ENCODE data around the gene RWDD2A.

The RWDD2A gene

DNA sequence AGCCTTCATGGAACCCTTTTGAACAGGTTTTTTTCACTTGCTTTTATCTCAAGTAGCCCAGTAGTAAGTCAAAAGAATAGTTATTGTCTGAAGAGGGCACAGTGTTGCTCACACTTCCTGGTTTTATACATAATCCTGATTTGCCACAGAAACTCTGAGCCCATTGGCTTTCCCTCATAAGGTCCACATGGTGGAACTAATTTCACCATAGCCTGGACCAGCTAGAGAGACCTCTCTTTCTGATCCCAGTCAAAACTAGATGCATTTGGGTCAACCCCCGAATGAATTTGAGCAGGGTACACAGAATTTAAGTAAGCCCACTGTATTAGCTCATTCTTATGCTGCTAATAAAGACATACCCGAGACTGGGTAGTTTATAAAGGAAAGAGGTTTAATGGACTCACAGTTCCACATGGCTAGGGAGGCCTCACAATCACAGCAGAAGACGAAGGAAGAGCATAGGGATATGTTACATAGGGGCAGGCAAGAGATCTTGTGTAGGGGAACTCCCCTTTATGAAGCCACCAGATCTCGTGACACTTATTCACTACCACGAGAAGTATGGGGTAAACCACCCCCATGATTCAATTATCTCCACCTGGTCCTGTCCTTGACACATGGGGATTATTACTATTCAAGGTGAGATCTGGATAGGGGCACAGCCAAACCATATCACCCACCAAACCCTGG is 6.2 kb downstream of the RWDD2A start:
- no peak for DNase-seq

DNA sequence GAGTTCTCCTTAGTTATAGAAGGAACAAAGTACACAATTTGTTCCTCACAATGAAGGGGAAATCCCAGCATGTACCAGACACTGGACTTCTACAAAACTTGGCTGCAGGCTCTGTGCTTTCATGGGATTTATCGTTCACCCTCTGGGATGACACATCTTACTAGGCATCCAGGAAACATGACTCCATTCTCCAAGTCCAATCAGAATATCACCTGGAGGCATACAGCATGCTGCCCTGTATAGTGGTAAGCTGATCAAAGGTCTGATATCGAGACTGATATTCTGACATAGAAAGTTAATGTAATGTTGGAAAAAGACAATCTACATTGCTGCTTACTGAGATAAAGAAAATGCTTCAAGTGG is 6.7 kb downstream of the RWDD2A start:
- no peak for DNase-seq

DNA sequence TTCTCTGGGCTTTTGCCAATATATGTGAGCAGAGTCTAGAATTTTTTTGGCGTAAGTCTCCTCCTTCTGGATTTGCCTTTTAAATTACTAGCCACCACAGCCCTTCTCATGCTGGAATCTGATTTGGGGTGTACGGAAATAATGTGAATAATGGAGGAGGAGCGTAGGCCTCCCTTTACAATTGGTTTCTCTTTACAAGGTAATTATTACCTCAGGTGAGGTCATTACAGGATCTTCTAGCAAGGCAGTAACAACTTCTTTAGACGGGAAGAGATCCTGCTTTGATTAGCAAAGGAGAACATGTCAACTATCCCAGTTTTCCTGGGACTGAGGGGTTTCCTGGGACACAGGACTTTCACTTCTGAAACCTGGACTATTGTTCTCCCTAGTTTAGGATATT is 8.9 kb downstream of the RWDD2A start:
- no peak for DNase-seq

DNA sequence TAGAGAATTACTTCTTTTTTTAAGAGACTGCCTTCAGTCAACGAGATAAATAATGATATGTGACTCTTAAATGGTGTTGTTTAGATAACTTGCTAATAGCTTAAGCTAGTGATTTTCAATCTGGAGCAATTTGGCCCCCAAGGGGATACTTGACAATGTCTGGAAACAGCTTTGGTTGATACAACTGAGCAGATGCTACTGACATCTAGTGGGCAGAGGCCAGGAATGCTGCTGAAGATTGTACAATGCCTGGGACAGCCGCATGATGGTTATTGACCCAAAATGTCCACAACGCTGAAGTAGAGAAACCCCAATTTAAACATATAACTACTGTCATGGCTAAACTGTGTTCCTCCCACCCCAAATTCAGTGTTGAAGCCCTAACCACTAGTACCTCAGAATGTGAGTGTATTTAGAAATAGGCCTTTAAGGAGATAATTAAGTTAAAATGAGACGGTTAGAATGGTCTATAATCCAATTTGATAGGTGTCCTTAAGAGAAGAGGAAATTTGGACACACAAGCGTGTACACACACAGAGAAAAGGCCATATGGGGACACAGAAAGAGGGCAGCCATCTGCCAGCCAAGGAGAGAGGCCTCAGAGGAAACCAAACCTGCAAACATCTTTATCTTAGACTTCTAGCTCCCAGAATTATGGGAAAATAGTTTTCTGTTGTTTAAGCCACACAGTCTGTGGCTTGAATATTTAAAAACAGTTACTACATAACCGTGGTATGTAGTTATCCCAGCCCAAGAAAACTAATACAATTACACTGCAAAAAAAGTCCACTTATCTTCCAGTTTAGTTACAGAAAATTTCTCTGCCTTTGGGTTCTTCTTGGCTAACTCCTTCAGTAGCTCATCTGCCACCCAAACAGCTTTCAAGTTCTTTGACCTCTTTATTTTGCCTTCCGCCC is 22.2 kb downstream of the RWDD2A start:
- DNase-seq = peak; percentile 58 to 69

DNA sequence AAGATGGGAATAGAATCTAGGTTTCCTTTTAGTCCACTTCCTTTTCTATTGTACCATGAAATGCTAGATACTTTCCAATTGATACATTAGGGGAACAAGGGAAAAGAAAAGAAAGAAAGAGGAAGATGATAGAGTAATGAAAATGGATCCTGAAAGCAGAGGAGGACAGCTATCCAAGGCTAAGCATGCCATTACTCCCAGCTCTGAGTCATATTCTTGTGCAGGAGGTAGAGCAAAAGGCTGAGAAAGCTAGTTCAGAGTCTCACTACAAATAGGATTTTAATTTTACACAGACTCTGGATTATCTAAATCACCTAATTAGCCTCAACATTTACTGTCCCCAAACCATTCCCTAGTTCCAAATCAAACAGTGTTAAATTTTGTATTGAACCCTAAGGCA is 23.6 kb downstream of the RWDD2A start:
- no peak for DNase-seq

DNA sequence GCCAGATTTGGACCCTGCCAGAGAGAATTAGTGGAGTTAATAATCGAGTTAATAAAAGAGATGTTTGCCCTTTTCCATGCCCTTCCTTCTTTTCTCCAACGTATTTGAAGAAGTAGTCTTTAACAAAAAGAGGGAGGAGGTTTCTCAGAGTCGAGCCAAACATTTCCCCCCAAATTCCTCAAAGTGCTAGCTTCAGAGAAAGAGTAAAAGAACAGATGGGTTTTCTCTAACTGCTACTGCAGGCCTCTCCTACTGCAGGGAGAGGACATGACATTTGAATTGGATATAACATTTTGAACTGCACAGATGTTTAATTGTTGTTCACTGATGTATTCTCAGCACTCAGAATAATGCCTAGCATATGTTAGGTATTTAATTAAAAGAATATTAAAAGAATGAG is 25.5 kb downstream of the RWDD2A start:
- no peak for DNase-seq

DNA sequence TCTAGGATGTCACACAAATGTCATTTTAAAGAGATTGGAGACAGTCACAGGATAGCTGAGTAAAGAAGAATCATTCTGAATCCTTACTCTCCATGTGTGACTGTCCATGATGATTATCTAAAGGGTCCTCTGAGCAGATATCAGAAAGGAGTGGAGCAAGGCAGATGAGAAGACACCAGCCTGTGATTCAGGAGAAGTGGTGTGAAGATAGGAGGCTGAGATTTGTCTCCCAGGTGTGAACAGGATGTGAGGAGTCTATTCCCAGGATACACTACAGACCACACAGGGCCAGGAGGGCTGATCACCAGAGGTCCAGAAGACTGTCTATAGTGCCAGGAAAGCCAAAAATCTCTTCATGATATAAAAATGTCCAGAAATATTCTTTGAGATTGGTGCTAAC is 27.0 kb downstream of the RWDD2A start:
- DNase-seq = no peak

DNA sequence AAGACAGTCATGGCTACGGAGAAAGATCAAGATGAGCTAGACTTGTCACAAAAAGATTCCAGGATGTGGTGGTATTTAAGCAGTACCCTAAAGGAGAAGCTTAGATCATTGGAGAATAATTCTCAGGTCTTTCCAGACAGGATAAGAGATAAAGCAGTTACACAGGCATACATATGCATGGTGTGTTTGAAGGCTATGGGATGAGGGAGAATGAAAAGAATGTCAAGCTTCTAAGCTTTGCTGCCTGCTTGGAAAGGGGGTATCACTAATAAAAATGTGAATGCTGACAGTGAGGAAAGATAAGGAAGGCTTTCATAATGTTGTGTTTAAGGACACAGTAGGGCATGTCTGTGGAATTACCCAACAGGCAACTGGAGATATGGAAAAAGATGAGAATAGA is 28.1 kb downstream of the RWDD2A start:
- no peak for DNase-seq

DNA sequence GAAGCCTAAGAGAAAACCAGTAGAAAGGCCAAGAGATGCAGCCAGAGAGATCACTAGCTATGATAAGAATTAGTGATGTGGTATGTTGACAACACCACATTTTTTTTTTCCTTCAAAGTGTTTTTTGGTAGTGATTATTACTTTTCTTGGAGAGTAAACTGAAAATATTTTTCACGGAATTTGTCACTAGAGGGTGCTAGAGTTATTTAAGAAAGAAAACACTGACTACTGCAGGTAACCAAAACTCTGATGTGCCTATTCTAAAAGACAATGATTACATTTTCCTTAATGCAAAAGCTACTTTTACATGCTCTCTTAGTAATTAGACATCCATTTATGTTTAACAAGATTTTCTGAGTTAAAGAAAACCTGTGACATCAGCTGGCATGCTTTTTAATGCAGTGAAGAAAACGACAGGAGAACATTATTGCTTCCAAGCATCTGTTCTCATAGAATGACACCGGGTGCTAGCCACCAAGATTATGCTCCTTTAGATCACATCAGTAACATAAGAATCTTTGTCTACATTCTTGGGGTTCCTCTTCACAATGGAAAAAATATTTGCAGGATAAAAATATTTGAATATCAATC is 28.8 kb downstream of the RWDD2A start:
- DNase-seq = peak in 1 of 2 donors; percentile 36

DNA sequence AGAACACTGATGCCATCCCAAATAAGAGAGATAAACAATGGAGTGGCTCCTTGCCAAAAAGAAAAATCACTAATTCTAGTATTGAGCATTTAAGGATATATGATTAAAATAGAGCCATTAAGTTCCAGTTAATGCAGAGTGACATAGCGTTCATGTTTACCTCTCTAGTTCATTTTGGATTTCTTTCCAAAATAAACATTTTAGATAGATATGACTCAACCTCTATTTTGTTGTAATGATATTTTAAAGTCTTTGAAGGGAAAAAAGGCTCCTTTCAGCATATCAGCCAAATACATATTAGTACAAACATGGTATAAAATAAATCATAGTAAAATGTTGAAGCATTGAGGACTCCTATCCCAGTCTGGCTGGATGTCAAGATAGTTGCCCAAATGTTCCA is 33.4 kb downstream of the RWDD2A start:
- DNase-seq = no peak

DNA sequence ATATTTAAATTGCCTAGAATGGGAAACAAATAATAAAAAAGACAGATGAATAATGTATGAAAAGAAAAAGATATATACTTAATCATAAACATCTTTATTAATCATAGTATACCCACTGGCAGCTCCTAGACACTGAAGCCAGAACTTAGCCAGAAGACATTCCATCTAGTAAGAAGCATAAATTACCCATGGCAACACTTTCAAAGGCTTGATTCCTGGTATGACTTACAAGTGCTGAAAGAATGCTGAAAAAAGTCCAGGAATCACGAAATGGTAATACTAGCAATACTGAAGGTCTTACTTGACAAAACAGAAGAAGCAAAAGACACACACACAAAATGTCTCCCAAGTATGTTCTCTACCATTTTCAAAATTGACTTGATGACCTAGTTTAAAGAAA is 38.0 kb downstream of the RWDD2A start:
- no peak for DNase-seq

DNA sequence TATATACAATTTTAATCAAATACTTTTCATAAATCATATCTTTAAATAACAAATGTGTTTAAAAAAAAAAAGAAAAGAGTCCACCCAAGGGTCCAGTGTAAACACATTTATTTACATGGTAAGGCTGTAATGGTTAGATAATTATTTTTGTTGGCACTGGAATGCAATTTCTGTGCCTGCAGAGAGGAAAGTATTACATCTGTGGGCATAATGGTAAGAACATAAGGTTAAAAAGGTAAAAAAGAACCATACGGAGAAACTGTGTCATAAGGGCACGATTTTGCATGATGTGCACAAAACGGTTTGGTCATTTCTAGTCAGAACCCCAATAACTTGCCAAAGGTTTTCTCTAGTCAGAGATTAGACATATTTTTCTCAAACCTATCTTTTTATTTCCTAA is 54.3 kb downstream of the RWDD2A start:
- no peak for DNase-seq
